Measurements from ENCODE around the gene HEATR3. TPM values are rescaled to one million over a fixed set of nuclear protein-coding genes. Genes with fewer than 3 reads are reported as not detected.

Gene HEATR3
- total and polyA plus RNA-seq, 2 donors (not counting 1 experiment from before 2014, with no cell fraction given) = 15.0 to 23.9 TPM

DNA sequence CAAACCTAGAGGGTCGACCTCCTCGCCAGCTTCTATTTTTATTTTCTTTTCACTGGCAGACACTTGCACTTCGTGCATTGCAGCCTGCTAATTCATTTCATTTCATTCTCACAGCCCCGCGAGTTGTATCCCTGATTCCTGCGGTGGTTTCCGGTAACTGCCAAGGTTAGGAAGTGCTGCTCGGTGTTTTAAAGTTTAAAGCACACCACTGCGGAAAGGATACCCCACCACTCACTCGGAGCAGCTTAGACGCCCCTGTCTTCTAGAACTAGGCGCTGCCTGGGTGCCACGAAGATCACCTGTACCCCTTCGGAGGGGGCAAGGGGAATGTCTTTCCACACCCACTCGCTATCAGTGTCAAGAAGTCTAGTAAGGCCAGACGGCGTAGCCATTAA lies 40.2 kb upstream of the HEATR3 start:
- Histone ChIP-seq H4K20me1 (ENCODE audit: control insufficient read depth, extremely low read depth, insufficient read depth, low read length) (no peaks in the 10 kb centered on the region), H3K36me3 (ENCODE audit: control insufficient read depth, insufficient read depth, low read length) (no peaks in the 10 kb centered on the region), H3K9ac (ENCODE audit: insufficient read depth, low read length) (peak overlapping the region; percentile 81), H3K4me1 (ENCODE audit: control insufficient read depth, extremely low read depth, insufficient read depth, low read length) (no peaks in the 10 kb centered on the region), H3K4me2 (ENCODE audit: extremely low read depth, insufficient read depth, low read length) (peak overlapping the region; percentile 86), H3K27me3 (ENCODE audit: control insufficient read depth, insufficient read depth, low read length) (no peaks in the 10 kb centered on the region), H2AFZ (ENCODE audit: low read length) (peak overlapping the region; percentile 77), H3K4me3 (replicated peaks in 1 of 4; ENCODE audit: control extremely low read depth in 1 of 4, insufficient read depth in 1 of 4, low read depth in 3 of 4, low read length in 4 of 4) (peak overlapping the region; percentile 81 to 94 (median 91)), H3K79me2 (ENCODE audit: control insufficient read depth, insufficient read depth, low read length) (peaks cover 32% of the 10 kb centered on the region), H3K9me3 (ENCODE audit: control insufficient read depth, insufficient read depth, low read depth, low read length) (no peaks in the 10 kb centered on the region), H3K27ac (ENCODE audit: insufficient read depth, low read length) (peak overlapping the region; percentile 67)
- DNase-seq (ENCODE audit: low read depth in 2 of 2) = peak in 1 of 2 donors; percentile 16
- TF ChIP-seq EZH2 (IDR thresholded peaks at IDR 0.05; ENCODE audit: low read length, missing control alignments) = no peak
- TF ChIP-seq, protein P1, sequence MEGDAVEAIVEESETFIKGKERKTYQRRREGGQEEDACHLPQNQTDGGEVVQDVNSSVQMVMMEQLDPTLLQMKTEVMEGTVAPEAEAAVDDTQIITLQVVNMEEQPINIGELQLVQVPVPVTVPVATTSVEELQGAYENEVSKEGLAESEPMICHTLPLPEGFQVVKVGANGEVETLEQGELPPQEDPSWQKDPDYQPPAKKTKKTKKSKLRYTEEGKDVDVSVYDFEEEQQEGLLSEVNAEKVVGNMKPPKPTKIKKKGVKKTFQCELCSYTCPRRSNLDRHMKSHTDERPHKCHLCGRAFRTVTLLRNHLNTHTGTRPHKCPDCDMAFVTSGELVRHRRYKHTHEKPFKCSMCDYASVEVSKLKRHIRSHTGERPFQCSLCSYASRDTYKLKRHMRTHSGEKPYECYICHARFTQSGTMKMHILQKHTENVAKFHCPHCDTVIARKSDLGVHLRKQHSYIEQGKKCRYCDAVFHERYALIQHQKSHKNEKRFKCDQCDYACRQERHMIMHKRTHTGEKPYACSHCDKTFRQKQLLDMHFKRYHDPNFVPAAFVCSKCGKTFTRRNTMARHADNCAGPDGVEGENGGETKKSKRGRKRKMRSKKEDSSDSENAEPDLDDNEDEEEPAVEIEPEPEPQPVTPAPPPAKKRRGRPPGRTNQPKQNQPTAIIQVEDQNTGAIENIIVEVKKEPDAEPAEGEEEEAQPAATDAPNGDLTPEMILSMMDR (conservative IDR thresholded peaks at IDR 0.05 in 1 of 2, IDR thresholded peaks at IDR 0.05 in 1 of 2; ENCODE audit: low read depth in 1 of 2, low read length in 2 of 2) = no peak

DNA sequence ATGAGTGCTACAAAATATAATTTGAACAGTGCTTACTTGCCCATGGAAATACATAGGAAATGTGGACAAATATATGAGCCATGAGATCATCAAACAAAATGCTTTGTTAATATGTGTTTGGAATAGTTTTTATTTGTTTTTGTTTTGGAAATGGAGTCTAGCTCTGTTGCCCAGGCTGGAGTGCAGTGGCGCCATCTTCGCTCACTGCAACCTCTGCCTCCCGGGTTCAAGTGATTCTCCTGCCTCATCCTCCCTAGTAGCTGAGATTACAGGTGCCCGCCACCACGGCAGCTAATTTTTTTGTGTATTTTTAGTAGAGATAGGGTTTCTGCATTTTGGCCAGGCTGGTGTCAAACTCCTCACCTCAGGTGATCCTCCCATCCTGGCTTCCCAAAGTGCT lies 37.9 kb upstream of the HEATR3 start:
- no peaks in the 10 kb centered on the region for H3K9me3 ChIP-seq (ENCODE audit: control insufficient read depth, insufficient read depth, low read depth, low read length)
- no peak overlapping the region for H3K9ac ChIP-seq (ENCODE audit: insufficient read depth, low read length)
- no peaks in the 10 kb centered on the region for H3K27me3 ChIP-seq (ENCODE audit: control insufficient read depth, insufficient read depth, low read length)
- no peak overlapping the region for H3K27ac ChIP-seq (ENCODE audit: insufficient read depth, low read length)
- H3K4me3 ChIP-seq (replicated peaks in 1 of 4; ENCODE audit: control extremely low read depth in 1 of 4, insufficient read depth in 1 of 4, low read depth in 3 of 4, low read length in 4 of 4) = no peak overlapping the region
- H2AFZ ChIP-seq (ENCODE audit: low read length) = no peak overlapping the region
- H3K36me3 ChIP-seq (ENCODE audit: control insufficient read depth, insufficient read depth, low read length) = peaks cover 2% of the 10 kb centered on the region
- TF ChIP-seq, protein P1 (conservative IDR thresholded peaks at IDR 0.05 in 1 of 2, IDR thresholded peaks at IDR 0.05 in 1 of 2; ENCODE audit: low read depth in 1 of 2, low read length in 2 of 2) = no peak
- no peak for TF ChIP-seq EZH2 (IDR thresholded peaks at IDR 0.05; ENCODE audit: low read length, missing control alignments)
- no peaks in the 10 kb centered on the region for H4K20me1 ChIP-seq (ENCODE audit: control insufficient read depth, extremely low read depth, insufficient read depth, low read length)
- H3K4me1 ChIP-seq (ENCODE audit: control insufficient read depth, extremely low read depth, insufficient read depth, low read length) = no peaks in the 10 kb centered on the region
- DNase-seq (ENCODE audit: low read depth in 2 of 2) = no peak
- no peak overlapping the region for H3K4me2 ChIP-seq (ENCODE audit: extremely low read depth, insufficient read depth, low read length)
- peaks cover 32% of the 10 kb centered on the region for H3K79me2 ChIP-seq (ENCODE audit: control insufficient read depth, insufficient read depth, low read length)

DNA sequence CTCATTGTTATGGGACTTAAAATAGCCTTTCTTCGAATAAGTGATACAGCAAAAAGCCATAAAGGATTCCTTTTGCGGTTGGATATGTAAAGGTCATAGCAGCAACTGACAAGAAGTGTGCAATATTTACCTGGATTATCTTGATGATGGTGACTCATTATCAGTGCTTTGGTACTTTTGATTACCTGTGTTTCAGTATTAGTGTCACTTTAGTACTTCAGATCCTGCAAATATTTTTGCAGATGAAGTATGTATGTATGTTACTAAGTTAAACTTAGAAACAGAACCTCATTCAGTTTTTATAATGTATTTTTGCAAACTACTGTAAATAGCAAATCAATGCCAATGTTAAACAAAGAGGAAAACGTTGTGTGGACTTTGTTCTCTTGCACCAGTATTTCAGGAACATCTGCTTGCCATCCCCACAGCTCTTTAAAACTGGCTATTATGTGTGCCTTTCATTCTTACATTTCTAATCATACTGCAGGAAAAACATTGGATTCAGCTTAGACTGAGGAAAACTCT lies 30.2 kb upstream of the HEATR3 start:
- Histone ChIP-seq H3K36me3 (ENCODE audit: control insufficient read depth, insufficient read depth, low read length) (peaks cover 2% of the 10 kb centered on the region), H3K9ac (ENCODE audit: insufficient read depth, low read length) (no peak overlapping the region), H4K20me1 (ENCODE audit: control insufficient read depth, extremely low read depth, insufficient read depth, low read length) (no peaks in the 10 kb centered on the region), H2AFZ (ENCODE audit: low read length) (no peak overlapping the region), H3K4me2 (ENCODE audit: extremely low read depth, insufficient read depth, low read length) (no peak overlapping the region), H3K9me3 (ENCODE audit: control insufficient read depth, insufficient read depth, low read depth, low read length) (no peaks in the 10 kb centered on the region), H3K27me3 (ENCODE audit: control insufficient read depth, insufficient read depth, low read length) (no peaks in the 10 kb centered on the region), H3K4me3 (replicated peaks in 1 of 4; ENCODE audit: control extremely low read depth in 1 of 4, insufficient read depth in 1 of 4, low read depth in 3 of 4, low read length in 4 of 4) (no peak overlapping the region), H3K4me1 (ENCODE audit: control insufficient read depth, extremely low read depth, insufficient read depth, low read length) (no peaks in the 10 kb centered on the region), H3K27ac (ENCODE audit: insufficient read depth, low read length) (no peak overlapping the region), H3K79me2 (ENCODE audit: control insufficient read depth, insufficient read depth, low read length) (no peaks in the 10 kb centered on the region)
- no peak for DNase-seq (ENCODE audit: low read depth in 2 of 2)
- TF ChIP-seq EZH2 (IDR thresholded peaks at IDR 0.05; ENCODE audit: low read length, missing control alignments) = no peak
- TF ChIP-seq, protein P1 (conservative IDR thresholded peaks at IDR 0.05 in 1 of 2, IDR thresholded peaks at IDR 0.05 in 1 of 2; ENCODE audit: low read depth in 1 of 2, low read length in 2 of 2) = no peak
